ENCODE data around the gene TRPT1.

The TRPT1 gene

DNA sequence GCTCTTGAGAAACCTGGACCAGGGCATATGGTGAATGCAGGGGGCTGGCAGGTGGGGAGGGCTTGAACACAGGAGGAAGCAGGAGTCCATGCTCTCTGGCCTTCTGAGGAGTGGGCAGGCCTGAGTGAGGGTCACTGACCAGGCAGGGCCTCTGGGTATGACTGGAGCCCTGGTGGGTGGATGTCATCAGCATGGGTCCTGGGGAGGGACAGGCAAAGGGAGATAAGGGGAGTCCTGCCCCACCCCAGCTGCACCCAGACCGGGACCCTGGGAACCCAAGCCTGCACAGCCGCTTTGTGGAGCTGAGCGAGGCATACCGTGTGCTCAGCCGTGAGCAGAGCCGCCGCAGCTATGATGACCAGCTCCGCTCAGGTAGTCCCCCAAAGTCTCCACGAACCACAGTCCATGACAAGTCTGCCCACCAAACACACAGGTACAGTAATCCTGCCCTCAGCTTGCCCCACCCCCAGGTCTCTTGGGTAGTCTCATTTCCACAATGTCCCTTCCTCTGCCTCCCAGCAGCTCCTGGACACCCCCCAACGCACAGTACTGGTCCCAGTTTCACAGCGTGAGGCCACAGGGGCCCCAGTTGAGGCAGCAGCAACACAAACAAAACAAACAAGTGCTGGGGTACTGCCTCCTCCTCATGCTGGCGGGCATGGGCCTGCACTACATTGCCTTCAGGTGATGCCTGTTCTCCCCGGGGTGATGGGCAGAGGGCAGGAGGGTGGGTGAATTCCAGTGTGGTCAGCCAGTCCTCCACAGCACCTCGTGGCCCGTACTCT, 6.4 kb upstream of the TRPT1 start:
- no peak for DNase-seq (ENCODE audit: low read depth)
- TF ChIP-seq, protein P1, sequence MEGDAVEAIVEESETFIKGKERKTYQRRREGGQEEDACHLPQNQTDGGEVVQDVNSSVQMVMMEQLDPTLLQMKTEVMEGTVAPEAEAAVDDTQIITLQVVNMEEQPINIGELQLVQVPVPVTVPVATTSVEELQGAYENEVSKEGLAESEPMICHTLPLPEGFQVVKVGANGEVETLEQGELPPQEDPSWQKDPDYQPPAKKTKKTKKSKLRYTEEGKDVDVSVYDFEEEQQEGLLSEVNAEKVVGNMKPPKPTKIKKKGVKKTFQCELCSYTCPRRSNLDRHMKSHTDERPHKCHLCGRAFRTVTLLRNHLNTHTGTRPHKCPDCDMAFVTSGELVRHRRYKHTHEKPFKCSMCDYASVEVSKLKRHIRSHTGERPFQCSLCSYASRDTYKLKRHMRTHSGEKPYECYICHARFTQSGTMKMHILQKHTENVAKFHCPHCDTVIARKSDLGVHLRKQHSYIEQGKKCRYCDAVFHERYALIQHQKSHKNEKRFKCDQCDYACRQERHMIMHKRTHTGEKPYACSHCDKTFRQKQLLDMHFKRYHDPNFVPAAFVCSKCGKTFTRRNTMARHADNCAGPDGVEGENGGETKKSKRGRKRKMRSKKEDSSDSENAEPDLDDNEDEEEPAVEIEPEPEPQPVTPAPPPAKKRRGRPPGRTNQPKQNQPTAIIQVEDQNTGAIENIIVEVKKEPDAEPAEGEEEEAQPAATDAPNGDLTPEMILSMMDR (conservative IDR thresholded peaks at IDR 0.05; ENCODE audit: low read depth, low read length) = no peak
- no peak overlapping the region for H3K4me3 ChIP-seq (ENCODE audit: low read depth, low read length)

DNA sequence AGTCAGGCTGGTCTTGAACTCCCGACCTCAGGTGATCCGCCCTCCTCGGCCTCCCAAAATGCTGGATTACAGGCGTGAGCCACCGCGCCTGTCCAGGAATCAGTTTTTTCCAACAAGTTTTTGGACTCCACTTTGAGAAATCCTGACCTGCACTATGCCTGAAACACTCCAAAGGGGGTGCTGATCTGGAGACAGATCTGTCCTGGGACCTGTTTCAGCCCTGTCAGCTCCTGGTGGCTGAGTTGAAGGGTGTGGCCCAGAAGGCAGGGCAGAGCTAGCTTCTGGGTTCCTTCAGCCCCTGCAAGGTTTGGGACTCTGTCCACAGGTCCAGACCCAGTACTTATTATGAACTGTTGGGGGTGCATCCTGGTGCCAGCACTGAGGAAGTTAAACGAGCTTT, 5.6 kb upstream of the TRPT1 start:
- H3K4me3 ChIP-seq (ENCODE audit: low read depth, low read length) = no peak overlapping the region
- DNase-seq (ENCODE audit: low read depth) = no peak

DNA sequence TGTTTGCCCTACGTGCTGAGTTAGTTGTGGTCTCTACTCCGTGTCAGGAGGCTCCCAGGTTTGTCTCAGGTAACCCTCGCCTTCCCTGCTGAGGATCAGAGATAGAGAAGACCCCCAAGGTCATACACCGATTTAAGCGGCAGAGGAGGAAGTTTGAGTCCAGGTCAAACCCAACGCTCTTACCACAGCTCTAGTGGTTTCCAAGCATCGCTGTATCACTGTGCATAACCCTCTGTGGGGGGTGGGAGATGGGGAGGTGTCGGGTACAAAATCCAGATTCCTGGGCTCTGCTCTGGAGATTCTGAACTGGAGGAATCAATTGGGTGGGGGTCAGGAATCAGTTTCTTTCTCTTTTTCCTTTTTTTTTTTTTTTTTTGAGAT, 5.0 kb upstream of the TRPT1 start:
- TF ChIP-seq, protein P1 (conservative IDR thresholded peaks at IDR 0.05; ENCODE audit: low read depth, low read length) = no peak
- no peak for DNase-seq (ENCODE audit: low read depth)
- peak overlapping the region; percentile 91 for H3K4me3 ChIP-seq (ENCODE audit: low read depth, low read length)

More for the DNA sequence above, 5.6 kb upstream of the TRPT1 start:
- TF ChIP-seq, protein P1 (conservative IDR thresholded peaks at IDR 0.05; ENCODE audit: low read depth, low read length) = no peak

DNA sequence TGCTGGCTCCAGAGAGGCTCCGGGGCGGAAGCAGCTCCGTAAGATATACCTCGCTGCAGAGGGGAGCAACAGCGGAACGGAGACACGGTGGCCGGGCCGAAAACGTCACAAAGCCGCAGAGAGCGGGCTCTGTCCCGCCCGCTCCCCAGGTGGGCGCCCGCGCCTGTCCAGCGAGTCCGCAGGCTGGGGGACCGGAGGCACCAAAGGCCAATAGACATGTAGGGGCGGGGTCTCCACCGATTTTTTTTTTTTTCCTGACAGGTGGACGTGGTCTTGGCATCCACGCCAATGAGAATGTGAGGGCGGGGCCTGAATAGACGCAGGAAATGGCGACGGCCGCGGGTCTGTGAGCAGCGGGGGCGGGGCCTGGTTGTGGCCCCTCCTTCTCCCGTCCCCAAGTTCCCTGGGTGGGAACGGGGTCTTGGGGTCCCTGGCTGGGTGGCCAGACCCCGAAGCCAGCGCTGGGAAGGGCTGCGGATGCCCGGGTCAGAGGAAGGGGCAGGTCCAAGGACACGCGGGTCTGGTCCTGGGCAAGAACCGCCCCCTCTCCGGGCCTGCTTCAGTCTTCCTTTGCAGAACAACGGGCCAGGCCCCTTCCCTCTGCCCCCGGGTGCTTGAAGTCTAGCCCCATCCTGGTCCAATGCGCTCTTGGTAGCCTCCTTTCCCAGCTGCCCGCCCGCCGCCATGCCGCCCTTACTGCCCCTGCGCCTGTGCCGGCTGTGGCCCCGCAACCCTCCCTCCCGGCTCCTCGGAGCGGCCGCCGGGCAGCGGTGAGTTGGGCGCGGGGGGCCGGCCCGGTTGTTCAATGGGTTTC, 4.4 kb upstream of the TRPT1 start, which contains the start of gene DNAJC4:
Gene DNAJC4, plus strand, starts transcription at position 378 of the 814 bp plus-strand sequence. Its CDS starts 307 bp downstream, at position 685.
- DNase-seq (ENCODE audit: low read depth) = peak; percentile 91
- H3K4me3 ChIP-seq (ENCODE audit: low read depth, low read length) = peak within 1 kb of the TSS; percentile 91
- TF ChIP-seq, protein P1 (conservative IDR thresholded peaks at IDR 0.05; ENCODE audit: low read depth, low read length) = no peak

DNA sequence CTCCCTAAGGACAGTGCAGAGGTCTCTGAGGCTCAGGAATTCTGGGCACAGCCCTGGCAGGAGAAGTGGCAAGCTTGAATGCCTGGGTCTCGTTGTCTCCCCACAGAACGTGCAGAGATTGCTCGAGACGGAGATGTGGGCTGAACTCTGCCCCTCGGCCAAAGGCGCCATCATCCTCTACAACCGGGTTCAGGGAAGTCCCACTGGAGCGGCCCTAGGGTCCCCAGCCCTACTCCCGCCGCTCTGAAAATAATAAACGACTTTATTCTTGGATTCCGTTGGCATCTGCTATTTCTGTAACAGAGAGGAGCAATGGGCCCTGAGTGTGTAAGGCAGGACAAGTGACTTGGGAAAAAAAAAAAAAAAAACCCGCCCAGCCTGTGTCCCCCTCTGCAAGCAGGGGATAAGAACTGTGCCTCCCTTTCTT, 3.8 kb upstream of the TRPT1 start:
- DNase-seq (ENCODE audit: low read depth) = no peak
- peak overlapping the region; percentile 91 for H3K4me3 ChIP-seq (ENCODE audit: low read depth, low read length)
- TF ChIP-seq, protein P1 (conservative IDR thresholded peaks at IDR 0.05; ENCODE audit: low read depth, low read length) = no peak

DNA sequence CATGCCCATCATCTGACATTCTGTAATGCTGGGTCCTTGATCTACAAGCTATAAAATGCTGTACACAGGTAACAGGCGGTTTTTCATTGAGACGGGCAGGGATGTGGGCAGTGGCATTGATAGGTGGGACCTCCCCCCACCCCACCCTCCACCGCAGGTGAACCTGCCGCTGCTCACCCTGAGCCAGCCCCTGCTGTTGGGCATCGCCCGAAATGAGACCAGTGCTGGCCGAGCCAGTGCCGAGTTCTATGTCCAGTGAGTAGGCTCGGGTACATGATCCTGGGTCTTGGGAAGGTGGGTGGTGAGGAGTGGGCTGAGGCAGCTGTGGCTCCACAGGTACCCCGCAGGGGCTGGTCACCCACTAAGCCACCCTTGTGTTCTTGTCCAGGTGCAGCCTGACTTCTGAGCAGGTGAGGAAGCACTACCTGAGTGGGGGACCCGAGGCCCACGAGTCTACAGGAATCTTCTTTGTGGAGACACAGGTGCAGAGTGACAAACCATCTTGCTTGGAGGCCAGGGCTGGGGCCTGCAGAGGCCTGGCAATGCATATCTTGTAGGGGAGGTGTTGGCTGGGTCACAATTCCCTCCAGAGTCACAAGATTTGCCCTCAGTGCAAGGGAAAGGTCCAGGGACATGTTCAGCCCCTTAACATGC, 3.2 kb upstream of the TRPT1 start:
- DNase-seq (ENCODE audit: low read depth) = no peak
- TF ChIP-seq, protein P1 (conservative IDR thresholded peaks at IDR 0.05; ENCODE audit: low read depth, low read length) = no peak
- H3K4me3 ChIP-seq (ENCODE audit: low read depth, low read length) = no peak overlapping the region
